Measurements from ENCODE around the gene DCC. TPM values are rescaled to one million over a fixed set of nuclear protein-coding genes. Genes with fewer than 3 reads are reported as not detected.

DCC gene
- total and polyA plus RNA-seq, 11 donors, result 0.02 TPM; not detected in 10

DNA sequence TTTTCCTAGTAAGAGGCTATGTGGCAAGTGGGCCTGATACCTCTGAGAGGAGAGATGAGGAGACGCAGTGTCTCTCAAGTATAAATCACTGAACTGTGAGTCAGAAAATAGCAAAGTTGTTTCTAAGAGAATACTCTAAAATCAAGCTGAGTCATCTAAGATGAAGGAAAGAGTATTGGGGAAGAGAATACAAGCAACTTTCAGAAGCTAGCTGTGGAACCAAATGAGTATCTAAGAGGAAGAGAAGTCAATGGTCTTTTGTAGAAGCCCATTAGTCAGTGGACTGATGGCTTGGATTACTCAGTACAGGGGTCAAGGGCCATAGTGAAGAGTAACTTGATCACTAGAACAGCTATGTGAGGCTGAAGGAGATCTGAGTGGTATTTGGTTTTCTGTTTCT is 2.7 kb upstream of the DCC start:
- WGBS, 4 donors, result 88 to 96% (median 91%) methylated on average over 1 of the region's 1 CpG
- ATAC-seq (no peak), DNase-seq (no peak)
- H3K27me3 ChIP-seq, result peaks cover 16 to 56% (median 28%) of the 10 kb centered on the region in 9 donors
- H3K4me3 ChIP-seq, result no peak overlapping the region
- H3K27ac ChIP-seq, result no peak overlapping the region
- H3K4me1 ChIP-seq, result peaks cover 0 to 8% (median 0%) of the 10 kb centered on the region in 12 donors
- TF ChIP-seq POLR2A (IDR thresholded peaks at IDR 0.05), result no peak
- TF ChIP-seq, protein P1, sequence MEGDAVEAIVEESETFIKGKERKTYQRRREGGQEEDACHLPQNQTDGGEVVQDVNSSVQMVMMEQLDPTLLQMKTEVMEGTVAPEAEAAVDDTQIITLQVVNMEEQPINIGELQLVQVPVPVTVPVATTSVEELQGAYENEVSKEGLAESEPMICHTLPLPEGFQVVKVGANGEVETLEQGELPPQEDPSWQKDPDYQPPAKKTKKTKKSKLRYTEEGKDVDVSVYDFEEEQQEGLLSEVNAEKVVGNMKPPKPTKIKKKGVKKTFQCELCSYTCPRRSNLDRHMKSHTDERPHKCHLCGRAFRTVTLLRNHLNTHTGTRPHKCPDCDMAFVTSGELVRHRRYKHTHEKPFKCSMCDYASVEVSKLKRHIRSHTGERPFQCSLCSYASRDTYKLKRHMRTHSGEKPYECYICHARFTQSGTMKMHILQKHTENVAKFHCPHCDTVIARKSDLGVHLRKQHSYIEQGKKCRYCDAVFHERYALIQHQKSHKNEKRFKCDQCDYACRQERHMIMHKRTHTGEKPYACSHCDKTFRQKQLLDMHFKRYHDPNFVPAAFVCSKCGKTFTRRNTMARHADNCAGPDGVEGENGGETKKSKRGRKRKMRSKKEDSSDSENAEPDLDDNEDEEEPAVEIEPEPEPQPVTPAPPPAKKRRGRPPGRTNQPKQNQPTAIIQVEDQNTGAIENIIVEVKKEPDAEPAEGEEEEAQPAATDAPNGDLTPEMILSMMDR (IDR thresholded peaks at IDR 0.05), result no peak
- H3K36me3 ChIP-seq, result no peaks in the 10 kb centered on the region
- no peaks in the 10 kb centered on the region for H3K9me3 ChIP-seq
- intact Hi-C loops (cut with DNase I), result no loop called here

DNA sequence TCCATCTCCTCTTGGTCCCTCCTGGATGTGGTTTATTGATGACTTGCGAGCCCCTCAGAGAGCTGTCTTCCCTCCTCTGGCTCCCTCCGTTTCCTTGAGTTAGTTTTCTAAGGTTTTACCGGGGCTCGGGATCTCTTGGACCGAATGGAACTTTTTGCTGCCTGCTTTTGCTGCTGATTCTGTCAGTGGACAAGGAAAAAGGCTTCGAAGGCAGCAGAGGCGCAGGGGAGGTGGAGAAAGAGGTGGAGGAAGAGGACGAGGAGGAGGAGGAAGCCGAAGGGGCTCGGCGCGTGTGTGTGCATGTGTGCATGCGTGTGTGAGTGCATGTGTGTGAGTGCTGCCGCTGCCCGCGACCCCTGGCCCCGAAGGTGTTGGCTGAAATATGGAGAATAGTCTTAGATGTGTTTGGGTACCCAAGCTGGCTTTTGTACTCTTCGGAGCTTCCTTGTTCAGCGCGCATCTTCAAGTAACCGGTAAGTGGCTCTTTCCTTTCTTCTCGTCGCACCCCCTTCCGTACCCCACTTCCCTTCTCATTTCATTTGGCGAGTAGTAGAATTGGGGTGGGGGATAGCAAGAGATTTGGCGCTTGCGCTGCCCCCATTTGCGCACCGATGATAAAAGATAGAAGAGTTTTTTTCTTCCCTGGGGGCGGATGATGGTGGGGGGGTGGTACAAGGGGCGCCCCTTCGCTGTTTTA is 557 bp downstream of the DCC start:
- 2 to 5% (median 2%) methylated on average over 31 to 32 of the region's 32 CpGs for WGBS, 4 donors
- TF ChIP-seq POLR2A (IDR thresholded peaks at IDR 0.05), result no peak
- TF ChIP-seq, protein P1 (IDR thresholded peaks at IDR 0.05), result no peak
- Histone ChIP-seq H3K27me3 (peaks cover 16 to 71% (median 34%) of the 10 kb centered on the region in 9 donors), H3K9me3 (no peaks in the 10 kb centered on the region), H3K4me3 (peak overlapping the region in 2 of 12 donors; percentile 11 to 17), H3K27ac (no peak overlapping the region), H3K4me1 (peaks cover 0 to 8% (median 0%) of the 10 kb centered on the region in 12 donors), H3K36me3 (no peaks in the 10 kb centered on the region)
- intact Hi-C loops (cut with DNase I), result loop anchor here in 2 of 10 donors (10.0 kb wide), 1 partner anchor 334 kb away; no protein-coding TSS in a partner anchor
- ATAC-seq (no peak), DNase-seq (no peak)

DNA sequence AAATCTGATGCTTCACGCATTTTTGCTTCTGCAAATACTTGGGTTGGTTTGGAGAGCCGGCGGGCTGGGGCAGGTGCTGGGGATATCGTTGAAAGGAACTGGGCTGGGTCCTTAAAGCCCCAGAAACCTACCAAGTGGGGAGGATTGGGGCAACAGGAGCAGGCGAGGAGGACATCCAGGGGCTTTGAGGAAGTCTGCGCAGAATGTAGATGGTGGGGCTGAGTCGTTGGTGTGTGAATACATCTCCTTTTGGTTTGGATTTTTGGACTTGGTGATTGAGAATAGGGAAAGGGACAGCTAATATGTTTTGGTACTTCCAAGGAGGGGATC is 1.1 kb downstream of the DCC start:
- DNase-seq (no peak), ATAC-seq (no peak)
- Histone ChIP-seq H3K36me3 (no peaks in the 10 kb centered on the region), H3K4me1 (peaks cover 0 to 8% (median 0%) of the 10 kb centered on the region in 12 donors), H3K27ac (no peak overlapping the region), H3K4me3 (no peak overlapping the region), H3K27me3 (peaks cover 19 to 66% (median 34%) of the 10 kb centered on the region in 9 donors), H3K9me3 (no peaks in the 10 kb centered on the region)
- 4 to 5% (median 5%) methylated on average over 7 of the region's 7 CpGs for WGBS, 4 donors
- intact Hi-C loops (cut with DNase I), result loop anchor here in 2 of 10 donors (10.0 kb wide), 1 partner anchor 334 kb away; no protein-coding TSS in a partner anchor
- TF ChIP-seq, protein P1 (IDR thresholded peaks at IDR 0.05), result no peak
- TF ChIP-seq POLR2A (IDR thresholded peaks at IDR 0.05), result no peak

DNA sequence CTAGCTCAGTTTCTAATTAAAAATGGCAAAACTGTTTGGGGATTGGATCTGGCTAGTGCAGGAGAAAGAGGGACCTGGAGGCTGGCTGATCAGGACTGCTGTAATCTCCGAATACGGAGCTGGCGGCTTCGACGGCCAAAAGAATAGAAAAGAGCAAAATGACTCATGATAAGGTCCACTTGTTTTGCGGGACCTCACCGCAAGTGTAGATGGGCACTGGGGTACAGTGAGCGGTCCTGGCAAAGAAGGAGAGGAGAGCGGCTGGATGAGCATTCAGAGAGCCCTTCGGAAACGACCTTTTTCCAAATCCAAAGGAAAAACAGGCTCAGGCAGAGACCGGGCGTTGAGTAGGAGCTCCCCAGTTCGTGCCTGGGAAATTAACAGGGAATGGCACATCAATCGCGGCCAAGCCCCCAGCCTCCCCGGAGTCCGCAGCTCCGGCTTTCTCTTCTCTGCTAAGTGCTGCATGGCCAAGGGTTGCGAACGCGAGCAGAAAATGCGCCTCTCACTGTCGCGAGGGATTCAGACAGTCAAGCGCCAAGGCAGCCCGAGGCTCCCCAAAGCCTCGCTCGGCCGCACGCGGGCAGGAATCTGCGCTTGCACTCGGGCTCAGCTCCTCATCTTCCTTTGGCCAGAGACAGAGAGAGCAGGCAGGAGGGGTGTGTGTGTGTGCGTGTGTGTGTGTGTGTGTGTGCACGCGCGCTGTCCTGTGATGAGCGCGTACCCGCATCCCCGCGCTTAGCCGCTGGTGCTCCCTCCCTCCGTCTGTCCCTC is 1.8 kb downstream of the DCC start:
- intact Hi-C loops (cut with DNase I), result loop anchor here in 2 of 10 donors (10.0 kb wide), 1 partner anchor 333 kb away; no protein-coding TSS in a partner anchor
- Histone ChIP-seq H3K27me3 (peaks cover 20 to 65% (median 34%) of the 10 kb centered on the region in 9 donors), H3K36me3 (no peaks in the 10 kb centered on the region), H3K9me3 (no peaks in the 10 kb centered on the region), H3K27ac (no peak overlapping the region), H3K4me3 (peak overlapping the region in 1 of 12 donors; percentile 3), H3K4me1 (peaks cover 0 to 8% (median 0%) of the 10 kb centered on the region in 12 donors)
- 1 to 2% (median 2%) methylated on average over 23 to 45 of the region's 45 CpGs for WGBS, 4 donors
- TF ChIP-seq, protein P1 (IDR thresholded peaks at IDR 0.05), result no peak
- TF ChIP-seq POLR2A (IDR thresholded peaks at IDR 0.05), result no peak
- no peak for DNase-seq
- ATAC-seq, result no peak
